DLD1 (cell line): ENCODE measurements around the gene DNMT3A.
"Not testable (repeated sequence)": the region's sequence is repeated elsewhere in the genome, so short reads cannot be mapped to it uniquely, and the experiment has no call there.

Experiments
- in situ Hi-C: cut with HindIII; loops from 2 replicates; pipeline ENCODE4 v1.10.0; 2017; ENCODE audit warnings: low sequenced_read_pairs

The DNMT3A gene

GRCh38 chr2:25215948-25216679 is 125.6 kb downstream of the DNMT3A start:
- in situ Hi-C loops: no loop called here

GRCh38 chr2:25215232-25215631 is 126.5 kb downstream of the DNMT3A start:
- in situ Hi-C loops: no loop called here

- in situ Hi-C loops: no loop called here
Measured at GRCh38 chr2:25213229-25213628, 128.5 kb downstream of the DNMT3A start.

GRCh38 chr2:25210923-25211322 is 130.8 kb downstream of the DNMT3A start:
- in situ Hi-C loops: not testable (repeated sequence)

- in situ Hi-C loops: no loop called here
Measured at GRCh38 chr2:25207078-25207545, 134.6 kb downstream of the DNMT3A start.

GRCh38 chr2:25204190-25204838 is 137.4 kb downstream of the DNMT3A start:
- in situ Hi-C loops: no loop called here

GRCh38 chr2:25202275-25202674 is 139.4 kb downstream of the DNMT3A start:
- in situ Hi-C loops: no loop called here

- in situ Hi-C loops: no loop called here
Measured at GRCh38 chr2:25201794-25202193, 139.9 kb downstream of the DNMT3A start.

- in situ Hi-C loops: no loop called here
Measured at GRCh38 chr2:25201265-25201664, 140.5 kb downstream of the DNMT3A start.

- in situ Hi-C loops: no loop called here
Measured at GRCh38 chr2:25198576-25198975, 143.1 kb downstream of the DNMT3A start.

- in situ Hi-C loops: no loop called here
Measured at GRCh38 chr2:25198209-25198525, 143.6 kb downstream of the DNMT3A start.

GRCh38 chr2:25197336-25198208 is 144.2 kb downstream of the DNMT3A start:
- in situ Hi-C loops: no loop called here

- in situ Hi-C loops: no loop called here
Measured at GRCh38 chr2:25194576-25195122, 147.1 kb downstream of the DNMT3A start.

- in situ Hi-C loops: no loop called here
Measured at GRCh38 chr2:25190536-25190935, 151.2 kb downstream of the DNMT3A start.

- in situ Hi-C loops: no loop called here
Measured at GRCh38 chr2:25188405-25188804, 153.3 kb downstream of the DNMT3A start.

GRCh38 chr2:25187729-25188350 is 153.9 kb downstream of the DNMT3A start:
- in situ Hi-C loops: no loop called here

- in situ Hi-C loops: no loop called here
Measured at GRCh38 chr2:25184254-25184653, 157.5 kb downstream of the DNMT3A start.

- in situ Hi-C loops: no loop called here
Measured at GRCh38 chr2:25178976-25179375, 162.7 kb downstream of the DNMT3A start.
